ENCODE measurements around the gene MCHR1. TPM values are rescaled to one million over a fixed set of nuclear protein-coding genes. Genes with fewer than 3 reads are reported as not detected.
"Not testable (repeated sequence)": the region's sequence is repeated elsewhere in the genome, so short reads cannot be mapped to it uniquely, and the experiment has no call there.

The MCHR1 gene
- total RNA-seq, 2 donors from 2014 or later: not detected

DNA sequence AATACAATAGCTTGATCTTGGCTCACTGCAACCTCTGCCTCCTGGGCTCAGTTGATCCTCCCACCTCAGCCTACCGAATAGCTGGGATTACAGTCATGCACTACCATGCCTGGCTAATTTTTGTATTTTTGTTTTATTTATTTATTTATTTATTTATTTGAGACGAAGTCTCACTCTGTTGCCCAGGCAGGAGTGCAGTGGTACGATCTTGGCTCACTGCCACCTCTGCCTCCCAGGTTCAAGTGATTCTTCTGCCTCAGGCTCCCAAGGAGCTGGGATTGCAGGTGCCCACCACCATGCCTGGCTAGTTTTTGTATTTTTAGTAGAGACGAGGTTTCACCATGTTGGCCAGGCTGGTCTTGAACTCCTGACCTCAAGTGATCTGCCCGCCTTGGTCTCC lies 38.4 kb downstream of the MCHR1 start:
- ATAC-seq; DNase-seq; intact Hi-C loops (cut with DNase I, micrococcal nuclease): not testable (repeated sequence)

DNA sequence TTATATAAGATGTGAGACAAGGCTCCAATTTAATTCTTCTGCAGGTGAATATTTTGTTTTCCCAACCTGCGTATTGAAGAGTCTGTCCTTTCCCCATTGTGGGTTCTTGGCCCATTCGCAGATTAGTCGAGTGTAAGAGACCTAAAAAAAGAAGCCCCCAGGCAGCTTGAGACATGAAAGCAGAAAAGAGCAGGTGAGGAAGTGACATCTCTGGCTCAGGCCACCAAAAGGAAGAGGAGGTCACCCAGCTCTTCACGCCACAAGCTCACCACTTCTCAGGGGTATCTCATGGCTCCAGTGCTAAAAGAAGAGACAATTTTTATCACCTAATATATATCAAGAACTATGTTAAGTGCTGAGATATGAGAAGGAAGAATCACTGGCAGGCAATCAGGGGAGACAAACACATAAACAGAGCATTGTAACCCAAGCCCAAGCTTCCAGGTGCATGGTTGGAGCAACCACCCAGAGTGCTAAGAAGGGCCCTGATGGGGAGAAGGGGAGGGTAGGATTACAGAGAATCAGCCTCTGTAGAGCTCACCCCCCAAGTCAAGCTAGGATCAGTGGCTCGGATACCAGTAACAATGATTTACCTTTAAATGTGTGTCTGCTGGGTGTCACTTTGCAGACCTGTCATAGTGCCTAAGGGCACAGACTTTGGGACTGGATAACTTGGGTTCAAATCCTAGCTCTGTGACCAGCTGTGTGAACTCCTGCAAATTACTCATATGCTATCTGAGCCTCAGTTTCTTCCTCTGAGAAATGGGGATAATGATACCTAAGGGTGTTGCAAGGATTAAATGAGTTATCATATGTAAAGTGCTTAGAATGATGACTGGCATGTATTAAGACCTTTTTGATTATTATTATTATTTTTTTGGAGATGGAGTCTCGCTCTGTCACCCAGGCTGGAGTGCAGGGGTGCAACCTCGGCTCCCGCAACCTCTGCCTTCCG lies 39.2 kb downstream of the MCHR1 start:
- intact Hi-C loops (cut with DNase I, micrococcal nuclease): no loop called here
- DNase-seq (no peak), ATAC-seq (no peak)

GRCh38 chr22:40719599-40719998 lies 40.3 kb downstream of the MCHR1 start:
- ATAC-seq (no peak), DNase-seq (no peak)
- intact Hi-C loops (cut with DNase I, micrococcal nuclease): no loop called here

DNA sequence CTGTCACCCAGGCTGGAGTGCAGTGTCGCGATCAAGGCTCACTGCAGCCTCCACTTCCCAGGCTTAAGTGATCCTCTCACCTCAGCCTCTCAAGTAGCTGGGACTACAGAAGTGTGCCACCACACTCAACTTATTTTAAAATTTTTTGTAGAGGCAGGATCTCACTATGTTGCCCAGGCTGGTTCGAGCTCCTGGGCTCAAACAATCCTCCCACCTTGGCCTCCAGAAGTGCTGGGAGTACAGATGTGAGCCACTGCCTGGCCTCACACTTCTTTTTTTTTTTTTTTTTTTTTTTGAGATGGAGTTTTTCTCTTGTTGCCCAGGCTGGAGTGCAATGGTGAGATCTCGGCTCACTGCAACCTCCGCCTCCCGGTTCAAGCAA lies 40.9 kb downstream of the MCHR1 start:
- intact Hi-C loops (cut with DNase I, micrococcal nuclease); DNase-seq; ATAC-seq: not testable (repeated sequence)

- no peak for ATAC-seq
- DNase-seq: no peak
- intact Hi-C loops (cut with DNase I, micrococcal nuclease): no loop called here
Observed at GRCh38 chr22:40720538-40721256, 41.4 kb downstream of the MCHR1 start.

- intact Hi-C loops (cut with DNase I, micrococcal nuclease): no loop called here
- ATAC-seq (no peak), DNase-seq (no peak)
Observed at GRCh38 chr22:40721266-40721665, 42.0 kb downstream of the MCHR1 start.

GRCh38 chr22:40723396-40723933 lies 44.2 kb downstream of the MCHR1 start:
- intact Hi-C loops (cut with DNase I, micrococcal nuclease): no loop called here
- DNase-seq: no peak
- no peak for ATAC-seq

GRCh38 chr22:40726514-40726913 lies 47.2 kb downstream of the MCHR1 start:
- intact Hi-C loops (cut with DNase I, micrococcal nuclease): no loop called here
- DNase-seq (no peak), ATAC-seq (peak; percentile 64)

GRCh38 chr22:40727070-40727963 lies 48.0 kb downstream of the MCHR1 start:
- ATAC-seq: no peak
- intact Hi-C loops (cut with DNase I, micrococcal nuclease): no loop called here
- DNase-seq: no peak

DNA sequence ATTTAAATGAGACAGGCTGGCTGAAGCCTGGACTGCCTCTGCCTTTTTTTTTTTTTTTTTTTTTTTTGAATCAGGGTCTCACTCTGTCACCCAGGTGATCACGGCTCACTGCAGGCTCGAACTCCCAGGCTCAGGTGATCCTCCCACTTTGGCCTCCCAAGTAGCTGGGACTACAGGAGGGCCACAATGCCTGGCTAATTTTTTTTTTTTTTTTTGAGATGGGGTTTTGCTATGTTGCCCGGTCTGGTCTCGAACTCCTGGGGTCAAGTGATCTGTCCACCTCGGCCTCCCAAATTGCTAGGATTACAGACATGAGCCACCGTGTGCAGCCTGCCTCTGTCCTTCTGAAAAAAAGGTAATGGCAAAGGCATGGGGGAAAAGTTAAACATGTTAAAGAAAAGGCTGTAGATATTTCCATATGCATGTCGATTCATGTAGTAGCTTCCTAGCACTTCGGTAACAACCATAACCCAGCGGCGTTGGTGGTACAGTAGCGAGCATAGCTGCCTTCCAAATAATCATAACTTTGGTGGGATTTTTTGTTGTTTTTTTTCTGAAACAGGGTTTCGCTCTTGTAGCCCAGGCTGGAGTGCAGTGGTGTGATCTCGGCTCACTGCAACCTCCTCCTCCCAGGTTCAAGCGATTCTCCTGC lies 48.8 kb downstream of the MCHR1 start:
- no peak for ATAC-seq
- intact Hi-C loops (cut with DNase I, micrococcal nuclease): no loop called here
- DNase-seq: no peak

- DNase-seq (peak in 1 of 2 donors; percentile 33), ATAC-seq (peak; percentile 21)
- intact Hi-C loops (cut with DNase I, micrococcal nuclease): no loop called here
Observed at GRCh38 chr22:40728731-40729189, 49.5 kb downstream of the MCHR1 start.

DNA sequence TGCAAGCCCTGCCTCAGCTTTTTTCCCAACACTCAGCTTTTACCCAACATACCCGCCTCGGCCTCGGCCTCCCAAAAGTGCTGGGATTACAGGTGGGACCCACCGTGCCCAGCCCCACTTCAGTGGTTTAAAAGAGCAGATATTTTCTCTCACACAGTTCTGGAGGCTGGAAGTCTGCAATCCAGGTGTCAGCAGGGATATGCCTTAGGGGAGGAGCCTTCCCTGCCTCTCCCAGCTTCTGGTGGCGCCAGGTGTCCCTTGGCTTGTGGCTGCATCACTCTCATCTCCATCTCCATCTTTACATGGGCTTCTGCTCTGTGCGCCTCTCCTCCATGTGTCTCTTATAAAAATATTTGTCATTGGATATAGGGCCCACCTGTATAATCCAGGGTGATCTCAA lies 50.0 kb downstream of the MCHR1 start:
- intact Hi-C loops (cut with DNase I, micrococcal nuclease): no loop called here
- no peak for ATAC-seq
- no peak for DNase-seq

Other genes with a start within 250 kb of the MCHR1 start
- gene MRTFA, start 42.8 kb upstream of the MCHR1 start, total RNA-seq: 10 to 100 TPM; 42.1 to 44.4 TPM
- 10 to 100 TPM in 1 of 2 donors, 1 to 10 TPM in 1; 9.6 to 14.2 TPM for gene SLC25A17, start 139.9 kb downstream of the MCHR1 start, total RNA-seq
- gene ST13, start 177.2 kb downstream of the MCHR1 start, total RNA-seq: 100 to 1,000 TPM; 142 to 203 TPM
- 10 to 100 TPM in 1 of 2 donors, 1 to 10 TPM in 1; 9.9 to 12.7 TPM for gene XPNPEP3, start 177.7 kb downstream of the MCHR1 start, total RNA-seq
- gene DNAJB7, start 182.6 kb downstream of the MCHR1 start, total RNA-seq: under 1 TPM; 0.21 to 0.47 TPM